Measurements from ENCODE around the gene UNC5B. TPM values are rescaled to one million over a fixed set of nuclear protein-coding genes. Genes with fewer than 3 reads are reported as not detected.

Gene UNC5B
- total RNA-seq, 1 donor from 2014 or later: 13.7 TPM

GRCh38 chr10:71239131-71239915 is 27.0 kb downstream of the UNC5B start:
- DNase-seq (ENCODE audit: low spot score): no peak

- DNase-seq (ENCODE audit: low spot score): no peak
Observed at GRCh38 chr10:71239946-71240795, 27.8 kb downstream of the UNC5B start.

GRCh38 chr10:71241114-71241829 is 28.9 kb downstream of the UNC5B start:
- DNase-seq (ENCODE audit: low spot score): peak; percentile 63

- DNase-seq (ENCODE audit: low spot score): no peak
Observed at GRCh38 chr10:71241830-71242621, 29.7 kb downstream of the UNC5B start.

GRCh38 chr10:71242622-71243009 is 30.2 kb downstream of the UNC5B start:
- DNase-seq (ENCODE audit: low spot score): no peak

- DNase-seq (ENCODE audit: low spot score): no peak
Observed at GRCh38 chr10:71243756-71244395, 31.5 kb downstream of the UNC5B start.

GRCh38 chr10:71244431-71245419 is 32.4 kb downstream of the UNC5B start:
- DNase-seq (ENCODE audit: low spot score): peak; percentile 90

GRCh38 chr10:71245420-71246325 is 33.3 kb downstream of the UNC5B start:
- no peak for DNase-seq (ENCODE audit: low spot score)

GRCh38 chr10:71246591-71247413 is 34.4 kb downstream of the UNC5B start:
- peak; percentile 82 for DNase-seq (ENCODE audit: low spot score)

GRCh38 chr10:71247414-71247705 is 35.0 kb downstream of the UNC5B start:
- no peak for DNase-seq (ENCODE audit: low spot score)

- no peak for DNase-seq (ENCODE audit: low spot score)
Observed at GRCh38 chr10:71247804-71248203, 35.4 kb downstream of the UNC5B start.

- DNase-seq (ENCODE audit: low spot score): no peak
Observed at GRCh38 chr10:71248210-71248609, 35.8 kb downstream of the UNC5B start.

GRCh38 chr10:71249996-71250395 is 37.6 kb downstream of the UNC5B start:
- no peak for DNase-seq (ENCODE audit: low spot score)

- no peak for DNase-seq (ENCODE audit: low spot score)
Observed at GRCh38 chr10:71250405-71250804, 38.0 kb downstream of the UNC5B start.

- DNase-seq (ENCODE audit: low spot score): no peak
Observed at GRCh38 chr10:71250842-71251241, 38.5 kb downstream of the UNC5B start.

GRCh38 chr10:71251319-71251718 is 38.9 kb downstream of the UNC5B start:
- no peak for DNase-seq (ENCODE audit: low spot score)

- no peak for DNase-seq (ENCODE audit: low spot score)
Observed at GRCh38 chr10:71252220-71252619, 39.9 kb downstream of the UNC5B start.

Data from umbilical cord (tissue), 2 donors.